NCI-H2196 (cell line): ENCODE results near the gene AMH.
A peak's percentile ranks its signal among the peaks of the same experiment; 100 is the strongest.

ENCODE experiments used
- DNase-seq: peaks from one replicate; lab custom pipeline; 2025; ENCODE audit not compliant: unreplicated experiment; lab: John Stamatoyannopoulos, UW

Gene AMH

DNA sequence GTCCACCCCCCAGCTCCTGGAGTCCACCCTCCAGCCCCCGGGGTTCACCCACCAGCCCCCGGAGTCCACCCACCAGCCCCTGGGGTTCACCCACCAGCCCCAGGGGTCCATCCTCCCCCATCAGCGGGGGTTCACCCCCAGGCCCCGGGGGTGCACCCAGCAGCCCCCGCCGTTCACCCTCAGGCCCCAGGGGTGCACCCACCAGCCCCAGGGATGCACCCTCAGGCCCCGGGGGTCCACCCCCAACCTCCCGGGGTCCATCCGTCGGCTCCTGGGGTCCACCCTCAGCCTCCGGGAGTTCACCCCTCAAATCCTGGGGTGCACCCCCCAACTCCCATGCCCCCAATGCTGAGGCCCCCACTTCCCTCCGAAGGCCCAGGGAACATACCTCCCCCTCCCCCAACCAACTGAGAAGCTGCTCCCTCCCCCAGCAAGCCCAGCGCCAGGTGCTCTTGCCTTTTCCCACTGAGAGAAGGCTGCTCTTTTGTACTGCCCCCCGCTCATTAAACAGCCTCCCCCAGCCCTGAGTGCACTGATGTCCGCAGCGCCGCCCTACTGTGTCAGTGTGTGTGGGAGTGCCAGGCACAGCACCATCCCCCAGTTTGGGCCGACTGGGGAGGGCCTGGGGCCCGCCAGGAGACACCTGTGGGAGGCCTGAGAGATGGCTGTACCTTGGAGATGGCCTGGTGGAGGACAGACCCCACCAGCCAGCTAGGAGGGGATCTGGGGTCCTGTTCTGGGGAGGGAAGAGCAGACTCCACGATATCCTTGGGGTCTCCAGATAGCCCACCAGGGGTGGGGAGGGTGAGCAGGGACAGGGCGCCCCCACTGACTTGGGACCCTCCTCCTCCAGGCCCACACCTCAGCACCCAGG lies 750 bp upstream of the AMH start:
- DNase-seq = no peak

DNA sequence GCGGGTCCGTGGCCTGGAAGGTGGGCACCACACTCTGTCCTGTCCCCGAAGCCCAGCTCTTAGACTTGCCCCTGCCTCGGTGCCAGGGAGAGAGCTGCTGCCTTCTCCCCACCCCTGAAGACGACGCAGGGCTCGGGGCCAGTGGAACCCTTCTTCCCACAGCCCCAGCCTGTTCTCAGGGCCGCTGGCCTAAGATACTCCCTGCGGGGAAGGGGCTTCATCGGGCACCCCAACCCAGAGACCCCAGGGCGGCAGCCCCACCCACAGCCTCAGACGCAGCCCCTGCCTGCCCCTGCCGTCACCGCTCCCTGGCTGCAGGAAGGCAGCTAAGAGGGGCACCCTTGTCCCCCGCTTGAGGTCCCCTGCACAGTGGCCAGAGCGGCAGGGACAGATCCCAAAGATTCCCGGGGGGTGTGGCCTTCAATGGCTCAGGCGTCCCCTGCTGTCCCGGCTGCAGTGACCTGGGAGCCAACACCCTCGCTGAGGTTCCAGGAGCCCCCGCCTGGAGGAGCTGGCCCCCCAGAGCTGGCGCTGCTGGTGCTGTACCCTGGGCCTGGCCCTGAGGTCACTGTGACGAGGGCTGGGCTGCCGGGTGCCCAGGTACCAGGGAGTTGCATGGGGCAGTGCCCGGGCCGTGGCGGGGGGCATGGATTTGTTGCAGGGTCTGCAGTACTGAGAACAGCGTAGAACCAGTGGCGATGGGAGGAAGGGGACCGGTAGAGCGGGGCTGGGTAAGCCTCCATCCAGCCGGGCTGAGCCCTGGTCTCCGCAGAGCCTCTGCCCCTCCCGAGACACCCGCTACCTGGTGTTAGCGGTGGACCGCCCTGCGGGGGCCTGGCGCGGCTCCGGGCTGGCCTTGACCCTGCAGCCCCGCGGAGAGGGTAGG lies 1.0 kb downstream of the AMH start:
- DNase-seq = no peak

DNA sequence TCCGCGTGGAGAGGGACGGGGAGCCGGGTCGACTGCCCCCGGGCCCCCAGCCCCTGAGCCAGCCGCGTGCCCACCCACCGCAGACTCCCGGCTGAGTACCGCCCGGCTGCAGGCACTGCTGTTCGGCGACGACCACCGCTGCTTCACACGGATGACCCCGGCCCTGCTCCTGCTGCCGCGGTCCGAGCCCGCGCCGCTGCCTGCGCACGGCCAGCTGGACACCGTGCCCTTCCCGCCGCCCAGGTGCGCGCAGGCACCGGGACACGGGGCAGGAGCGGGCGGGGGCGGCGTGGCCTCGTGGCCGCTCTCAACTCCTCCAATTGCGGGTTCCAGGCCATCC lies 1.6 kb downstream of the AMH start:
- no peak for DNase-seq

DNA sequence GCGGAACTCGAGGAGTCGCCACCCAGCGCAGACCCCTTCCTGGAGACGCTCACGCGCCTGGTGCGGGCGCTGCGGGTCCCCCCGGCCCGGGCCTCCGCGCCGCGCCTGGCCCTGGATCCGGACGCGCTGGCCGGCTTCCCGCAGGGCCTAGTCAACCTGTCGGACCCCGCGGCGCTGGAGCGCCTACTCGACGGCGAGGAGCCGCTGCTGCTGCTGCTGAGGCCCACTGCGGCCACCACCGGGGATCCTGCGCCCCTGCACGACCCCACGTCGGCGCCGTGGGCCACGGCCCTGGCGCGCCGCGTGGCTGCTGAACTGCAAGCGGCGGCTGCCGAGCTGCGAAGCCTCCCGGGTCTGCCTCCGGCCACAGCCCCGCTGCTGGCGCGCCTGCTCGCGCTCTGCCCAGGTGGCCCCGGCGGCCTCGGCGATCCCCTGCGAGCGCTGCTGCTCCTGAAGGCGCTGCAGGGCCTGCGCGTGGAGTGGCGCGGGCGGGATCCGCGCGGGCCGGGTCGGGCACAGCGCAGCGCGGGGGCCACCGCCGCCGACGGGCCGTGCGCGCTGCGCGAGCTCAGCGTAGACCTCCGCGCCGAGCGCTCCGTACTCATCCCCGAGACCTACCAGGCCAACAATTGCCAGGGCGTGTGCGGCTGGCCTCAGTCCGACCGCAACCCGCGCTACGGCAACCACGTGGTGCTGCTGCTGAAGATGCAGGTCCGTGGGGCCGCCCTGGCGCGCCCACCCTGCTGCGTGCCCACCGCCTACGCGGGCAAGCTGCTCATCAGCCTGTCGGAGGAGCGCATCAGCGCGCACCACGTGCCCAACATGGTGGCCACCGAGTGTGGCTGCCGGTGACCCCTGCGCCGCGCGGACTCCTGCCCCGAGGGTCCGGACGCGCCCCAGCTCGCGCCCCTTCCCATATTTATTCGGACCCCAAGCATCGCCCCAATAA lies 2.3 kb downstream of the AMH start:
- DNase-seq = no peak

DNA sequence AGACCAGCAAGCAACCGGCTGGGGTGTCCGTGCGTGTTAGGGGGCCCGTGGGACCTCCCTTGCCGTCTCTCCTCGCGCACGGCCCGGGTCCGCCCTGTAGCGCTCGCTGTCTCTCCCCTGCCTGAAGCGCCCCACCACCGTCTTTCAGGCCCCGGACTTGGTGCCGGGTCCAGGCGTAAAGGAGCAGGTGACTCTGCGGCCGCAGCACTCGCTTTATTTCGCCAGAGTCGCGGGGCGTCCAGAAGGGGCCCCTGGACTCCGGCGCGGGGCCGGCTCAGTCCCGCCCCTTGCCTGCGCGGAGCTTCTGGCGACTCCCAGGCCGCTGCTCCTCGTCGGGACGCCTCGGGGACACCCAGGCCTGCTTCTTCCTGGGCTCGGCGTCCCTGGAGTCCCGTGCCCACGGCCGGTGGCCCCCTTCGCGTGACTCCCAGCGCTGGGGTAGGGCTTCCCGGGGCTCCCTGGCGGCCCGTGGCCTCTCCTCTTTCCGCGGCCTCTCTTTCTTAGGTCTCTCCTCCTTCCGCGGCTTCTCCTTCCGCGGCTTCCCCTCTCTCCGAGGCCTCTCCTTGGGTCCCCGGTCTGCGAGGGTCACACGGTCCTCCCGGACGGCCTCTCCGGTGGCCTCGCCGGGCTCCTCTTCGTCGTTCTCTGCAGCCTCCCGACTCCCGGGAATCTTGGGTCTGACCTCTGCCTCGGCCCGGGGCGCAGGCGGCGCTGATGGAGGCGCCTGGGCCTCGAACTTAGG lies 3.1 kb downstream of the AMH start:
- DNase-seq = no peak

DNA sequence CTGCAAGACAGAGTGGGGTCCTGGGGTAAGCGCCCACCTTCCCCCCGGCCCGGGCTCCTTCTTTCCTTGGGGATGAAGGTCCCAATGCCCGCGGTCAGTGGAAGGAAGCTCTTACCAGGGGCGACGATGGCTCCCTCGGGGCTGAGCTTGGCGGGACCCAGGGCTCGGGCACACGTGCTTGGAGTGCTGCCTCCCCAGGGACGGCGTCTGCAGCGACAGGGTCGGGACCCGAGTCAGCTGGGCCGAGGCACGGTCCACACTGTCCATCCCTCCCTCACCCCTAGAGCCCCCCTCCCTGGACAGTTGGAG lies 3.6 kb downstream of the AMH start:
- no peak for DNase-seq

DNA sequence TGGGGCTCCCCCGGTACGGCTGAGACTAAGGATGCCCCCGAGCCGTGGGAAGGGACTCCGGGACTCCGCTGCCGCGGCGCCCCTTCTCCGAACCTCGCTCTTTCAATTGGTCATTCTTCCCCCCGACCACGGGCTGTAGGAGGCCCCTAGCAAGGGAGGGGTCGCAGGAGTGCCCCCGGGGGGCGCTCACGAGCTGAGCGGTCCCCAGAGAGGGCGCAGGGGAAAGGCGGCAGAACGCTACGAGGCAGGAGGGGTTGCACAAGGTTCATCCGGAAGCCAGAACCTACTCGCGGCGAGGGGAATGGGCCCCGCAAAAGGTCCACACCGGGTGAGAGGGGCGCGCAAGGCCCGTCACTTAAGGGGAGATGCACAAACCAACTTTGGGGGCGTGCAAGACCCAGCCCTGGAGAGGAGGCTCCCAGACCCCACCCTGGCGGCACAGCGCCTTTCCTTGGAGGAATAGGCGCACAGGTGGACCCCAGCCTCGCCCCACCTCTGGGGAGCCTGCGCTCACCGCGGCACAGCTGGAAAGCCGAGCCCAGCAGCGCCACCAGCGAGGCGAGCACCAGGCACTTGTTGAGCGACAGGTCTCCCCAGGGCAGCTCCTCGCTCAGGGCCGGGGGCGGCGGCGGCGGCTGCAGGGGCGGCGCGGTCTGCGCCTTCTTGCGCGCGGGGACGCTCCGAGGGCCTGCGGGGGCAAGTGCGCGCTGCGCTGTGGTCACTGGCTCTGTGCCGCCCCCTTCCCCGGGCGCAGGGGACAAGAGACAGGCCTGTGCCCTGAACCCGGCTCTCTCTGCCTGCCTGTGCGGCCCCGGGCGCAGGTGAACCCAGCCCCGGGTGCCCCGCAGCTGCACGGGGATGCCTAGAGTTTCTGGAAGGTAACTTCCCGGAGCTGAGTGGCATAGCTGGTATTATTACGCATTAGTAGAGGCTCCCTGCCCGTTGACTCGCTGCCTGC lies 4.3 kb downstream of the AMH start:
- DNase-seq = no peak

DNA sequence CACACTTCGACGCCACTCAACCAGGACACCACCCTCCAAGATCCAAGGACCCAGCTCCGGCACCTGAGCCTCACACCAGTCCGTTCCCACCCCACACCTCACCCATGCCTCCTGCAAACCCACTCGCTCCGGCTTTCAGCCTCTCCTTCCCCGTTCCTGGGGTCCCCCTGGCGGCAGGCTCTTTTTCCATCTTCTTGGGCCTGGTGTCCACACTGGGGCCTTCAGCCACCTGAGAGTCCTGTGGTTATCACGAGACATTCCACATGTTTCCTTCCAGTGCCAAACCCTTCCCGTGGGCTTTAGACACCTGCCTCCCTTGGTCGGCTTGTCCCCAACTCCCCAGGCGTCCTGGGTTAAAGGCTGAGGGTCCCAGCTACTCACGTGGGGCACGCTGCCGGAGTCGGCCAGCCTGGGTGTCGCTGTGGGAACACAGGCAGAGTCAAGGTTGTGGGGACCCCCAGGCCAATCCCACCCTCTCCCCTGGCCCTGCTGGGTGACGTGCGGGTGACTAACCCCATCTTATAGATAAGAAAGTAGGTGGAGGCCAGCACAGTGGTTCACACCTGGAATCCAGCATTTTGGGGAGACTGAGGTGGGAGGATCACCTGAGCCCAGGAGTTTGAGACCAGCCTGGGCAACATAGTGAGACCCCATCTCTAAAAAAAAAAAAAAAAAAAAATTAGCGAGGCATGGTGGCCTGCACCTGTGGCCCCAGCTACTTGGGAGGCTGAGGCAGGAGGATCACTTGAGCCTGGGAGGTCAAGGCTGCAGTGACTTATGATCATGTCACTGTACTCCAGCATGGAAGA lies 5.1 kb downstream of the AMH start:
- no peak for DNase-seq

DNA sequence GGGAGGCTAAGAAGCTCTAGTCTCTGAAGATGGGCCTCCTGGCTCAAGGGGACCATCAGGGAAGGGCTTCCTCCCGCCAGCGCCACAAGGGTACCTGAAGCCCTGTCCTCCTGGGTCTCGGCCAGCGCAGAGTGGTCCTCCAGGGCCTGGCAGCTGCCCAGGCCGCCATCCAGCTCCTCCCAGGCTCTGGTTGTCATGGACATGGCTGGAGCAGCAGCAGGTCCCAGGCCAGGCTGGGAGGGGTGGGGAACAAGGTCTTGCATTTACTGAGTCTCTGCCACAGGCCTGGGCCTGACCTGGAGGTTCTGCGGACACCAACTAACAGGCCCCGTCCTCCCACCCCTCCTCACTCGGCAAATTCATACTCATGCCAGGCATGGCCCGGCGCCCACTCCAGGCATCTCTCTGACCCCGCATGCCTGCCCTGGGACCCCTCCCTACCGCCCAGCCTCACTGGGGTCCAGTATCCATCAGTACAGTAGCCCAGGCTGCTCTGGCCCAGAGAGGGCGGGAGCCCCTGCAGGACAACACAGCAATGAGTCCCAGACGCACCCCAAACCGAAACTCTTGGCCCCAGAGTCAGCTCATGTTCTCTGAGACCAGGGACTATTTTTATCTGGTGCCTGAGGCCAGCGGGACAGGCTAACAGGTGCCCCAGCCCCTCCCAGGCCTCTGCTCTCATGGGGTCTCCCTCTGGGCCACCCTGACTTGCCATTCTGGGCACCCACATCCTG lies 6.2 kb downstream of the AMH start:
- no peak for DNase-seq

DNA sequence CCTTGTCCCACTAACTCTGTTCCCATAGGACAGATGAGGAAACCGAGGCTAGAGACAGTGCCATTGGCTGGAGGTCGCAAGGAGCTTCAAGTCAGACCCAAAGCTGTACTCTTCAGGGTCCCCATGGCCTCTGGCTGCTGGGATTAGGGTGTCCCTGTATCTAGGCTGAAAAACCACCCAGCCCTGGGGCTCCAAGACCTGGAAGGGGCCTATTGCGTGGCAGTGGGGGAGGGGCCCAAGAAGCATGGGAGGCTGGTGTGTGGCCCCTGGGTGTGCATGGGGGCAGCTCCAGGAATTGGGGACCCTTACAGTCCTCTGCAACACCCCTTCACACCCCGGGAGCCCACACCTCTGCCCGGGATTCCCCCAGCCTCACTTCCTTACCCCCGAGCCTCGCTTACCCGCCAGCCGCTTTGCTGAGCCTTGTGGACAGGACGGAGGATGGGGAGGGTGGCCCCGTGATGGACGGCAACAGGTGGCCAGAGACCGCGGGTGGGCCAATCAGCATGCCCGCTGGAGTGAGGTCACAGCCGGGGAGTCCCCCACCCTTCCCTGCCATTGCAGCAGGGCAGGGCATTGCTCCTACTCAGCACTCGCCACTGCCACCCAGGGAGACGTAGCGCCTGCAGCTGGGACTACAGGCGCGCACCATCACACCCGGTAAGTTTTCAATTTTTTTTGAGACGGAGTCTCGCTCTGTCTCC lies 7.0 kb downstream of the AMH start, which contains the start of gene JSRP1:
Gene JSRP1 (minus strand): TSS at position 436 of the 704 bp plus-strand sequence. CDS start 1,103 bp downstream, outside the sequence.
- DNase-seq = no peak

DNA sequence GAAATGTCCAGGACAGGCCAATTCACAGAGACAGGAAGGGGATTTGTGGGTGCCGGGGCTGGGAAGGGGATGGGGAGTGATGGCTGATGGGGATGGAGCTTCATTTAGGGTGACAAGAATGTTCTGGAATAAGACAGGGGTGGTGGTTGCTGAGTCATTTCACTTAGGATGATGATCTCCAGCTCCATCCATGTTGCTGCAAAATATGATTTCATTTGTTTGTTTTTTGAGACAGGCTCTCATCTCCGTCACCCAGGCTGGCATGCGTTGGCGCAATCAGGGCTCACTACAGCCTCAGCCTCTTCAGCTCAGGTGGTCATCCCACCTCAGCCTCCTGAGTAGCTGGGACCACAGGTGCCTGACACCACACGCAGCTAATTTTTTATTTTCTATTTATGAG lies 10.2 kb downstream of the AMH start:
- no peak for DNase-seq

DNA sequence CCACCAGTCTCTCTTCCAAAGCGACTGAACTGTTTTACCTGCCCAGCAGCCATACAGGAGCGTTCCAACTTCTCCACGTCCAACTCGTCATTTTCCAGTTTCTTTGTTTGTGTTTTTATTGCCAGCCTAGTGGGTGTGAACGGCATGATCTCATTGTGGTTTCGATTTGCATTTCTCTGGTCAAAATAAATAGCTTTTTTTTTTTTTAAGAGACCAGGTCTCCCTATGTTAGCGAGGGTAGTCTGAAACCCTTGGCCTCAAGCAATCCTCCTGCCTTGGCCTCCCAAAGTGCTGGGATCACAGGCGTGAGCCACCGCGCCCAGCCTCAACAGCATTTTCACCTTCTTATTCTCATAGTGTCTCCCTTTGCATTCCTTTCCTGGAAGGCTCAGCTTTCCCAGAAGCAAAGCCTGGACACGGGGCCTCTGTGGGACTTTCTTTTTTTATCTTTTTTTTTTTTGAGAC lies 11.2 kb downstream of the AMH start:
- DNase-seq = no peak

DNA sequence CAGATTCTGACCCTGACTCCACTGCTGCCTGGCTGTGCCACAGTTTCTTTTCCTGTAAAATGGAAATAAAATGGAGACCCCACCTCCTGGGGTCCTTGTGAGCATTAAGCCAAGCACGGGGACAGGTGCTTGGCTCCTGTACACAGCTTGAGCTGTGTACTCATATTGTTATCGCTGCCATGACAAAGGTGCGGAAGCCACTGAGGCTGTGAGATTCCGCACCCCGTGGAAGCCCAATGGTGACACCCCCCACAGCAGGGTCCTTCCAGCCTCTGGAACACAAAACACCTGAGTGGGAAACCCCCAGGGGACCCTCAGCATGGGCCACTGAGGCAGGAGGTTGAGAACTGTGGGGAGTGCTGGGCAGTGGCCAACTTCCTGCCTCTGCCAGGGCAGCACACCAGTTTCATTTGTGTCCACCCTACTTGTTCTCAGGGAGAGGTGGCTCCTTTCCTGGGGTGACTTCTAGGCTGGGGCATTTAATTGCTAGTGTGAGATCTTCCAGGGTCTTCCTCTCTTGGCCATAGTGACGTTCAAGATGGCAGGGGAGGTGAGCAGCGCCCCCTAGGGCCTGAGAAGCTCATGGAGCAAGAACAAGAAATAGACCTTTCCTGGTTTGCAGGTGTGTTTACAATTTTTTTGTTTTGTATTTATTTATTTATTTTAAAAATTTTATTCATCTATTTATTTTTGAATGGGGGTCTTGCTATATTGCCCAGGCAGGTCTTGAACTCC lies 12.5 kb downstream of the AMH start:
- DNase-seq = no peak

DNA sequence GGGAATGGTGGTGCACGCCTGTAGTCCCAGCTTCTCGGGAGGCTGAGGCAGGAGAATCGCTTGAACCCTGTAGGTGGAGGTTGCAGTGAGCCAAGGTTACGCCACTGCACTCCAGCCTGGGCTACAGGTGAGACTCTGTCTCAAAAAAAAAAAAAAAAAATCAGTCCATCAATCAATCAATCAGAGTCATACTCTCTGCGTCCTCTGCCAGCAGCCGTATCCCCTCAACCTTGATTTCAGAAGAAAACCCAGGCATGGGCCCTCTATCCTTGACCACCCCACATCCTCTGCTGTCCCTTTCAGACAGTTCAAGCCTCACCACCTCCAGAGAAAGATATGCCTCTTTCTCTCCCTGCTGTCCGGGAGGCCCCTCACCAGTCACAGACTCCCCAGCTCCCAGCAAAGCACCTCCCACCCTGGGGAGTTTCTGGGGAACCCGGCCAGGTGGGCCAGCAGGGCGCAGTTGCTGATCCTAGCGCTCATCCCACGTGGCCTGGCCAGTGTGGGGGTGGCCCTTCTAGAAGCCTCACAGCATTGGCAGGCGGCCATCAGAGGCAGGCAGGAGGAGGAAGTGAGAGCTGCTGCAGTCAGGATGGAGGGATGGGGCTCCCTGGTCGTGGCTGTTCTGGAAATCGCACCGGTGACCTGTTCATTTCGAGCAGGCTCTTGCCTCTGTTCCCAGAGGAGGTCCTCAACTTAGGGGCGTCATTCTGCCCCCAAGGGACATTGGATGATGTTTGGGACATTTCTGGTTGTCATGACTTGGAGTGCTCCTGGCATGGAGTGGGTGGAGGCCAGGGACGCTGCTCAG lies 17.3 kb downstream of the AMH start:
- DNase-seq = peak; percentile 66

DNA sequence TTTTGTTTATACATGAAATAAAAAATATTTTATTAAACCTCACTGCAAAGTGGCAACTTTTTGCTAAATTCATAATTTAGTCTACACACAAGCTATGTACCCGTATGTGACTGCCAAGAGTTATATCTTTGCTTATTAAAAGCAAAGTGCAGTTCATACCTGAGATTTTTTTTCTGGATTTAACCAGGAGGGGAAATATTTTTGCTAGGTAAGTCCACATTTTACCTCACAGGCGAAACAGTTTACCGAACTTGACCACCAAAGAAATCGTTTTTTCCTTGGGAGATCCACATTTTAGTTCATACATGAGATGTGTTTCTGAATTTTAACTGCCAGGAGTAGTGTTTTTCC lies 19.3 kb downstream of the AMH start:
- no peak for DNase-seq

DNA sequence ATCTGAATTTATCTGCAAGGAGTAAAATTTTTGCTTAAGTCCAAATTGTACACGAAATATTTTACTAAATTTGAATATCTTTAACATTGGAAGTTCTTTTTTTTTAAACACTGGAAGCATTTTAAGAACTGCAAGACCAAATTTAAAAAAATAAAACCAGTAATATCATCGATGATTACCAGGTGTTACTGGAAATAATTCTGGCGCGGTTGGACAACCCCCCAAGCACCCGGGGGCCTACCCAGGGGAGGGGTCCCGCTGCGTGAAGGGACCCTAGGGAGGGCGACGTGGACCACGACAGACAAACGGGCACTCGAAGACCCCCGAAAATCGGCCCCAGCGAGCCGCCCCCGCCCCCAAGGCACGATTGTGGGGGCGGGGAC lies 19.7 kb downstream of the AMH start:
- no peak for DNase-seq
